GM21367 (cell line): ENCODE measurements around the gene MCRS1.
"Not testable (repeated sequence)": the region's sequence is repeated elsewhere in the genome, so short reads cannot be mapped to it uniquely, and the experiment has no call there.

Source experiments
- ATAC-seq: cut with Tn5 transposase; IDR thresholded peaks from one replicate; pipeline ENCODE4 v1.9.1; 2021; ENCODE audit not compliant: unreplicated experiment

The MCRS1 gene

GRCh38 chr12:49524660-49525324 lies 43.1 kb downstream of the MCRS1 start:
- ATAC-seq: no peak

GRCh38 chr12:49521389-49521788 lies 46.6 kb downstream of the MCRS1 start:
- no peak for ATAC-seq

DNA sequence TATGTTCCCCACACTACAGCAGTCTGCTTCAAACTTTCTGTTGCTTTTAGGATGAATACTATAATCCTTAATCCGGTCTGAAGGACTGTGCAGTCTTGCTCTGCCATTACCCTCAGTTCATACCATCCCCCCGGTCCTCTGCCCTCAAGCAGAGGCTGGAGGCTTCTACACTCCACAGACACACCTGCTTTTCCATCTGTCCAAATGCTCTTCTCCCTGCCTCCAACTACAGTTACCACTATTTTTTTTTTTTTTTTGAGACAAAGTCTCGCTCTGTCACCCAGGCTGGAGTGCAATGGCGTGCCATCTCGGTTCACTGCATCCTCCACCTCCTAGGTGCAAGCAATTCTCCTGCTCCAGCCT lies 48.4 kb downstream of the MCRS1 start:
- ATAC-seq: no peak

DNA sequence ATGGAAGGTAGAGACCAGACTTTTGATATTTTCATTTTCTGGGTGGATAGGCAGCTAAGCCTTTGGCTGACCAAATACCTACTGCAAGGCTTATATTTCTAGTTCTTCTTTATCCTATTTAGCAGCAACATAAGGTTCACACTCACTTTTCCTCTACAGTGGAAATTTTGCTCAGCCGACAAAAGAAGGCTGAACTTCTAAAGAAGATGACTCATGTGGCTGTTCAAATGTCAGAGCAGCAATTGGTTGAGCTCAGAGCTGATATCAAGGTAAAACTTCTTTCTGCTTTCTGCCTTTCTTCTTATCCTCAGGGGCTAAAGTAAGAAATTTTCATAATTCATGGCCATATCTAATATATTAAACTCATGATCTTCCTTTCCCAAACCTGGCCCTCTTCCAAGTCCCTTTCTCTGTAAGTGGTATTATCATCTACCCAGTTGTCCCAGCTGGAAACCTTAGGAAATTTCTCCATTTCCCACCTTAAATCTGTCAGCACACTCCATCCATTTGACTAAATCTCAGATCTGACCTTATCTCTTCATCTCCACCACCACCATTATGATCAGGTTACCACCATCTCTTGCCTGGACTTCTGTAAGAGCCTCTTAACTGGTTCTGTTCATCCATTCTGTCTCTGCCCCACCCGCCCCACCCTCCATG lies 48.9 kb downstream of the MCRS1 start:
- no peak for ATAC-seq

GRCh38 chr12:49515266-49515665 lies 52.7 kb downstream of the MCRS1 start:
- ATAC-seq: no peak

- no peak for ATAC-seq
These were observed 55.4 kb downstream of the MCRS1 start for GRCh38 chr12:49512546-49512945.

- ATAC-seq: no peak
These were observed 56.5 kb downstream of the MCRS1 start for GRCh38 chr12:49511410-49511809.

GRCh38 chr12:49509681-49510080 lies 58.3 kb downstream of the MCRS1 start:
- not testable (repeated sequence) for ATAC-seq
